WTC11 (cell line): Measurements from ENCODE around the gene FLT1. TPM values are rescaled to one million over a fixed set of nuclear protein-coding genes. Genes with fewer than 3 reads are reported as not detected.

Experiments used
- ATAC-seq: fragments of 200-7000 bp; cut with Tn5 transposase; 2 replicates; pipeline ENCODE4 v1.10.0; 2021; ENCODE audit warnings: mild to moderate bottlenecking, moderate library complexity
- CTCF ChIA-PET: fragments of 300-600 bp; sonication (Branson Sonifier 250); formaldehyde crosslinking; loops from one replicate; lab custom pipeline; 2021; ENCODE audit warnings: antibody characterized with exemption; lab: Charles Lee
- POLR2A ChIA-PET: fragments of 350-600 bp; sonication (Branson Sonifier 250); formaldehyde crosslinking; loops from one replicate; lab custom pipeline; 2021; ENCODE audit warnings: antibody characterized with exemption; lab: Charles Lee
- DNase-seq: peaks from one replicate; pipeline ENCODE4 v3.0.0; 2021; ENCODE audit warnings: low spot score
- H3K27ac Mint-ChIP-seq: 2 replicates; pipeline ENCODE4 v1.8.0; 2021; ENCODE audit warnings: mixed read lengths
- H3K27me3 Mint-ChIP-seq: 2 replicates; pipeline ENCODE4 v1.8.0; 2021; ENCODE audit warnings: low read depth, mild to moderate bottlenecking, moderate library complexity, mixed read lengths
- H3K36me3 Mint-ChIP-seq: 2 replicates; pipeline ENCODE4 v1.8.0; 2021; ENCODE audit warnings: mixed read lengths
- H3K4me1 Mint-ChIP-seq: 2 replicates; pipeline ENCODE4 v1.8.0; 2022; ENCODE audit warnings: mixed read lengths
- H3K4me3 Mint-ChIP-seq: 2 replicates; pipeline ENCODE4 v1.8.0; 2021; ENCODE audit warnings: mild to moderate bottlenecking, moderate library complexity, mixed read lengths
- H3K9me3 Mint-ChIP-seq: 2 replicates; pipeline ENCODE4 v1.8.0; 2021; ENCODE audit warnings: mixed read lengths
- ATF1 ChIP-seq: sonication (generic); formaldehyde crosslinking; IDR thresholded peaks from 2 replicates; pipeline ENCODE4 v1.8.1; 2023; ENCODE audit warnings: mild to moderate bottlenecking, moderate library complexity, missing genetic modification reagents
- CBFB ChIP-seq: sonication (generic); formaldehyde crosslinking; IDR thresholded peaks from 2 replicates; pipeline ENCODE4 v1.8.1; 2022; ENCODE audit warnings: mild to moderate bottlenecking, low read depth, missing genetic modification reagents
- CREM ChIP-seq: sonication (generic); formaldehyde crosslinking; IDR thresholded peaks from 2 replicates; pipeline ENCODE4 v1.8.1; 2022; ENCODE audit warnings: mild to moderate bottlenecking, missing genetic modification reagents, moderate library complexity
- GRHL2 ChIP-seq: fragments of 250-450 bp; sonication (Bioruptor Pico); IDR thresholded peaks from 2 replicates; pipeline ENCODE4 v1.8.0; 2022; ENCODE audit warnings: mild to moderate bottlenecking, moderate library complexity; ENCODE audit not compliant: insufficient replicate concordance, severe bottlenecking
- IRF2 ChIP-seq: sonication (generic); formaldehyde crosslinking; IDR thresholded peaks from 2 replicates; pipeline ENCODE4 v1.8.0; 2022; ENCODE audit warnings: low read depth, missing genetic modification reagents, borderline replicate concordance
- JAZF1 ChIP-seq: fragments of 250-450 bp; sonication (Bioruptor Pico); IDR thresholded peaks from 2 replicates; pipeline ENCODE4 v1.9.0; 2021; ENCODE audit warnings: moderate library complexity, mild to moderate bottlenecking, inconsistent platforms
- KAT7 ChIP-seq: sonication (generic); formaldehyde crosslinking; IDR thresholded peaks from 2 replicates; pipeline ENCODE4 v1.8.1; 2023; ENCODE audit warnings: missing genetic modification reagents, mild to moderate bottlenecking, borderline replicate concordance
- NR1H2 ChIP-seq: sonication (generic); formaldehyde crosslinking; IDR thresholded peaks from 2 replicates; pipeline ENCODE4 v1.9.0; 2021; ENCODE audit warnings: mild to moderate bottlenecking, moderate library complexity, missing genetic modification reagents
- OVOL2 ChIP-seq: fragments of 250-450 bp; sonication (Bioruptor Pico); IDR thresholded peaks from 2 replicates; pipeline ENCODE4 v1.9.0; 2021; ENCODE audit warnings: mild to moderate bottlenecking, borderline replicate concordance
- SOX15 ChIP-seq: fragments of 250-450 bp; sonication (Bioruptor Pico); IDR thresholded peaks from 2 replicates; pipeline ENCODE4 v1.9.0; 2021; ENCODE audit warnings: mild to moderate bottlenecking
- TCF7 ChIP-seq: sonication (generic); formaldehyde crosslinking; IDR thresholded peaks from 2 replicates; pipeline ENCODE4 v1.8.0; 2022; ENCODE audit warnings: mild to moderate bottlenecking, low read depth, missing genetic modification reagents, moderate library complexity
- ZNF219 ChIP-seq: sonication (generic); formaldehyde crosslinking; IDR thresholded peaks from 2 replicates; pipeline ENCODE4 v1.8.0; 2023; ENCODE audit warnings: missing genetic modification reagents, mild to moderate bottlenecking, borderline replicate concordance
- ZNF317 ChIP-seq: sonication (generic); formaldehyde crosslinking; IDR thresholded peaks from 2 replicates; pipeline ENCODE4 v1.8.1; 2023; ENCODE audit warnings: low read depth, mild to moderate bottlenecking, moderate library complexity, missing genetic modification reagents, borderline replicate concordance
- ZNF396 ChIP-seq: fragments of 250-450 bp; sonication (Bioruptor Pico); IDR thresholded peaks from 2 replicates; pipeline ENCODE4 v1.8.0; 2021; ENCODE audit warnings: mild to moderate bottlenecking, moderate library complexity, borderline replicate concordance
- ZNF671 ChIP-seq: fragments of 250-450 bp; sonication (Bioruptor Pico); IDR thresholded peaks from 2 replicates; pipeline ENCODE4 v1.8.0; 2021; ENCODE audit warnings: mild to moderate bottlenecking
- total RNA-seq: library from RNA; stranded (reverse); gene quantifications from 3 replicates; pipeline ENCODE4 v1.2.3, GENCODE V29; 2021
- TF ChIP-seq, protein P1 (sequence below): fragments of 250-450 bp; sonication (Bioruptor Pico); IDR thresholded peaks from 2 replicates; pipeline ENCODE4 v1.8.0; 2021; ENCODE audit warnings: mild to moderate bottlenecking
- TF ChIP-seq, protein P2 (sequence below): fragments of 200-600 bp; IDR thresholded peaks from 2 replicates; pipeline ENCODE4 v1.8.0; 2022; ENCODE audit warnings: antibody characterized with exemption
- TF ChIP-seq, protein P3 (sequence below): sonication (generic); formaldehyde crosslinking; IDR thresholded peaks from 2 replicates; pipeline ENCODE4 v1.8.1; 2023; ENCODE audit warnings: mild to moderate bottlenecking, missing genetic modification reagents, moderate library complexity
- TF ChIP-seq, protein P4 (sequence below): sonication (generic); formaldehyde crosslinking; IDR thresholded peaks from 2 replicates; pipeline ENCODE4 v1.8.1; 2022; ENCODE audit warnings: mild to moderate bottlenecking, missing genetic modification reagents, moderate library complexity, borderline replicate concordance

Gene FLT1
- total RNA-seq, 1 experiment from 2014 or later, result 66.3 TPM

DNA sequence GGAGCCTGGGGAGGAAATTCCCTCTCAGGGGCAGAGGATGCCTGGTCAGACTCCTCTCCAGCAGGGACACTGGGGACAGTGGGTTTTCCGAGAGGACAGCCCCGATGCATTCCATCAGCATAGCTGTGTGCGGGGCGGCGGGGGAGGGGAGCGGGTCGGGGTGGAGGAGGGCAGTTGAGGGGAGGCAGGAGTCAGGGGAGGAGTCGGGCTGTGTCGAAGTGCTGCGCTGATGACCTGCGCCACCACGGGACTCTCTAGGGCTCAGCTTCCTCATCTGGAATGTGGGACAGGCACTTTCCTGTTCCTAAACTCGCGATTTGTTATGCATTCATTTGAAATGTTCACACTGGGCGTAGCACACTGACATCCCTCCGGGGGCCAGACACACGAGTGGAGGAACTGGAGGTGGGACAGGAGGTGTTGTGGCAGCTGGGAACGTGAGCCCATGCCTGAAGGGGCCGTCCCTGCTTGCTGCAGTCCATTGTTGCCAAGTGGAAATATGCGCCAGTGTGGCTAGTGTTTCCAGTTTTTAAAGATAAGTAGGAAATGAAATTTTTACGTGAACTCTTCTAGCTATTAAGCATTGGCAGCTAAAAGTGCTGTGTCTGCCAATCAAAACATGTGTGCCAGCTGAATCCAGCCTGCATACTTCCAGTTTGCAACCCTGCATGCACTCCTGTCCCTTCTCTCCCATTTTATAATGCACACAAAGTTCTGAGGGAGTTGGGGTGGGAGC lies 43.3 kb downstream of the FLT1 start:
- no peak overlapping the region for H3K4me3 Mint-ChIP-seq
- TF ChIP-seq CREM (CRISPR knock-in tag) (no peak), ZNF396 (CRISPR knock-in tag) (no peak), OVOL2 (CRISPR knock-in tag) (no peak), ZNF671 (CRISPR knock-in tag) (no peak), CBFB (no peak), KAT7 (no peak), SOX15 (no peak), IRF2 (CRISPR knock-in tag) (no peak), GRHL2 (no peak), ZNF317 (CRISPR knock-in tag) (no peak), JAZF1 (CRISPR knock-in tag) (no peak), ZNF219 (CRISPR knock-in tag) (no peak), NR1H2 (CRISPR knock-in tag) (no peak), TCF7 (CRISPR knock-in tag) (no peak), ATF1 (CRISPR knock-in tag) (no peak)
- TF ChIP-seq, protein P1, sequence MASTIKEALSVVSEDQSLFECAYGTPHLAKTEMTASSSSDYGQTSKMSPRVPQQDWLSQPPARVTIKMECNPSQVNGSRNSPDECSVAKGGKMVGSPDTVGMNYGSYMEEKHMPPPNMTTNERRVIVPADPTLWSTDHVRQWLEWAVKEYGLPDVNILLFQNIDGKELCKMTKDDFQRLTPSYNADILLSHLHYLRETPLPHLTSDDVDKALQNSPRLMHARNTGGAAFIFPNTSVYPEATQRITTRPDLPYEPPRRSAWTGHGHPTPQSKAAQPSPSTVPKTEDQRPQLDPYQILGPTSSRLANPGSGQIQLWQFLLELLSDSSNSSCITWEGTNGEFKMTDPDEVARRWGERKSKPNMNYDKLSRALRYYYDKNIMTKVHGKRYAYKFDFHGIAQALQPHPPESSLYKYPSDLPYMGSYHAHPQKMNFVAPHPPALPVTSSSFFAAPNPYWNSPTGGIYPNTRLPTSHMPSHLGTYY (CRISPR knock-in tag), result no peak
- TF ChIP-seq, protein P2, sequence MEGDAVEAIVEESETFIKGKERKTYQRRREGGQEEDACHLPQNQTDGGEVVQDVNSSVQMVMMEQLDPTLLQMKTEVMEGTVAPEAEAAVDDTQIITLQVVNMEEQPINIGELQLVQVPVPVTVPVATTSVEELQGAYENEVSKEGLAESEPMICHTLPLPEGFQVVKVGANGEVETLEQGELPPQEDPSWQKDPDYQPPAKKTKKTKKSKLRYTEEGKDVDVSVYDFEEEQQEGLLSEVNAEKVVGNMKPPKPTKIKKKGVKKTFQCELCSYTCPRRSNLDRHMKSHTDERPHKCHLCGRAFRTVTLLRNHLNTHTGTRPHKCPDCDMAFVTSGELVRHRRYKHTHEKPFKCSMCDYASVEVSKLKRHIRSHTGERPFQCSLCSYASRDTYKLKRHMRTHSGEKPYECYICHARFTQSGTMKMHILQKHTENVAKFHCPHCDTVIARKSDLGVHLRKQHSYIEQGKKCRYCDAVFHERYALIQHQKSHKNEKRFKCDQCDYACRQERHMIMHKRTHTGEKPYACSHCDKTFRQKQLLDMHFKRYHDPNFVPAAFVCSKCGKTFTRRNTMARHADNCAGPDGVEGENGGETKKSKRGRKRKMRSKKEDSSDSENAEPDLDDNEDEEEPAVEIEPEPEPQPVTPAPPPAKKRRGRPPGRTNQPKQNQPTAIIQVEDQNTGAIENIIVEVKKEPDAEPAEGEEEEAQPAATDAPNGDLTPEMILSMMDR, result no peak
- TF ChIP-seq, protein P3, sequence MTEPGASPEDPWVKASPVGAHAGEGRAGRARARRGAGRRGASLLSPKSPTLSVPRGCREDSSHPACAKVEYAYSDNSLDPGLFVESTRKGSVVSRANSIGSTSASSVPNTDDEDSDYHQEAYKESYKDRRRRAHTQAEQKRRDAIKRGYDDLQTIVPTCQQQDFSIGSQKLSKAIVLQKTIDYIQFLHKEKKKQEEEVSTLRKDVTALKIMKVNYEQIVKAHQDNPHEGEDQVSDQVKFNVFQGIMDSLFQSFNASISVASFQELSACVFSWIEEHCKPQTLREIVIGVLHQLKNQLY (CRISPR knock-in tag), result no peak
- TF ChIP-seq, protein P4, sequence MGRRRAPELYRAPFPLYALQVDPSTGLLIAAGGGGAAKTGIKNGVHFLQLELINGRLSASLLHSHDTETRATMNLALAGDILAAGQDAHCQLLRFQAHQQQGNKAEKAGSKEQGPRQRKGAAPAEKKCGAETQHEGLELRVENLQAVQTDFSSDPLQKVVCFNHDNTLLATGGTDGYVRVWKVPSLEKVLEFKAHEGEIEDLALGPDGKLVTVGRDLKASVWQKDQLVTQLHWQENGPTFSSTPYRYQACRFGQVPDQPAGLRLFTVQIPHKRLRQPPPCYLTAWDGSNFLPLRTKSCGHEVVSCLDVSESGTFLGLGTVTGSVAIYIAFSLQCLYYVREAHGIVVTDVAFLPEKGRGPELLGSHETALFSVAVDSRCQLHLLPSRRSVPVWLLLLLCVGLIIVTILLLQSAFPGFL (CRISPR knock-in tag), result no peak
- peak overlapping the region; percentile 88 for H3K27ac Mint-ChIP-seq
- no peaks in the 10 kb centered on the region for H3K27me3 Mint-ChIP-seq
- CTCF ChIA-PET, result interaction anchor here (0.6 to 1.0 kb wide), 2 partner anchors 13 to 1491 kb away, joined by 3 to 5 read pairs; no protein-coding TSS in a partner anchor
- peaks cover 65% of the 10 kb centered on the region for H3K4me1 Mint-ChIP-seq
- POLR2A ChIA-PET, result interaction anchor here (1.4 kb wide), 1 partner anchor 12 kb away, joined by 4 read pairs; no protein-coding TSS in a partner anchor
- H3K36me3 Mint-ChIP-seq, result peaks cover 63% of the 10 kb centered on the region
- ATAC-seq (peak; percentile 90), DNase-seq (peak; percentile 66)
- H3K9me3 Mint-ChIP-seq, result peaks cover 25% of the 10 kb centered on the region
